Right cardiac atrium (tissue), 5 donors: ENCODE measurements around the gene MYH10. TPM values are rescaled to one million over a fixed set of nuclear protein-coding genes. Genes with fewer than 3 reads are reported as not detected.
"Not testable (repeated sequence)": the region's sequence is repeated elsewhere in the genome, so short reads cannot be mapped to it uniquely, and the experiment has no call there.

Experiments
- ATAC-seq, 2 donors: fragments of 200-7000 bp; cut with Tn5 transposase; one replicate each; pipeline versions ENCODE4 v1.8.0 to v1.9.1; 2020; ENCODE audit warnings: moderate library complexity in 2 of 2, mild to moderate bottlenecking in 1 of 2
- DNase-seq, 3 donors: peaks; one replicate each; pipeline ENCODE4 v3.0.0-alpha.2; 2020
- H3K27ac ChIP-seq: one replicate; pipeline ENCODE4 v1.5.1; 2013; ENCODE audit warnings: mild to moderate bottlenecking, low read length, control low read depth, moderate library complexity
- H3K27me3 ChIP-seq: one replicate; pipeline ENCODE4 v1.6.1; 2013; ENCODE audit not compliant: control insufficient read depth, insufficient read depth
- H3K4me1 ChIP-seq: one replicate; pipeline ENCODE4 v1.6.1; 2013; ENCODE audit warnings: low read length; ENCODE audit not compliant: control insufficient read depth, insufficient read depth
- H3K4me3 ChIP-seq: one replicate; pipeline ENCODE4 v1.5.1; 2013; ENCODE audit warnings: low read length, control low read depth
- H3K9me3 ChIP-seq: one replicate; pipeline ENCODE4 v1.6.1; 2013; ENCODE audit warnings: low read length; ENCODE audit not compliant: control insufficient read depth
- WGBS: extraction: QIAGEN DNeasy Blood & Tissue Kit; methylation state at CpG from one replicate; pipeline ENCODE4 v1.1.7; 2013; 5-methylcytosine and 5-hydroxymethylcytosine counted together
- intact Hi-C, 4 donors: fragments of 100-400 bp; cut with DNase I; formaldehyde crosslinking; loops; one replicate each; pipeline versions ENCODE4 v1.11.0 to v1.14.0; 2022 to 2023
- polyA plus RNA-seq: library from polyadenylated mRNA; stranded (reverse); fragments of 200-250 nt; gene quantifications from one replicate; pipeline ENCODE4 v1.2.3, GENCODE V29; 2013
- total RNA-seq, 4 donors: library from RNA; stranded (reverse); fragmentation: NEBNext Ultra II Directional; extraction: Animal tissue kit (Norgen Biotek cat#: 25700); gene quantifications; one replicate each; pipeline ENCODE4 v1.2.1, GENCODE V29; 2021
- donor health status: healthy with polysubstance abuse.
- donor health status: DM: no; HTN: yes; CAD: no.
- donor health status: DM: no; HTN: no; CAD: no.
- donor health status: DM: no; HTN: yes; CAD: no; lungs with severe emphysema.
- donor health status: DM: yes; HTN: yes; CAD: no.

Gene MYH10
- total and polyA plus RNA-seq, 5 donors = 21.8 to 75.2 (median 58.4) TPM

DNA sequence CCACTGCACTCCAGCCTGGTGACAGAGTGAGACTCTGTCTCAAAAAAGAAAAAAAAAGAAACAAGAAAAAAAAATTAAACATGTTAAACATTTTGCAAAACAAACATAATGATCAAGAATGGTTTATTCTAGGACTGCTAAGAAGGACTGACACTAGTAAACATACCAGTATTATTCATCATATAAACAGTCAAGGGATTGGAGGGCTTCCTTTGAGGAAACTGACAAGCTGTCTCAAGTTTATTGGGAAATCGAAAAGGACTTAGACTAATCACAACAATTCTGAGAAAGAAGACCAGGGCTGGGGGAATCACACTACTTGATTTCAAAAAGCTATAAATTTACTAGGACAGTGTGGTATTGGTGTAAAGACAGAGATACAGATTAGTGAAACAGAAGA lies 75.5 kb downstream of the MYH10 start:
- Histone ChIP-seq H3K4me1 (peaks cover 3% of the 10 kb centered on the region), H3K27ac (no peak overlapping the region), H3K27me3 (no peaks in the 10 kb centered on the region), H3K4me3 (no peak overlapping the region), H3K9me3 (no peaks in the 10 kb centered on the region)
- 81% methylated on average over 1 of the region's 1 CpG for WGBS
- no peak for DNase-seq
- intact Hi-C loops = no loop called here
- no peak for ATAC-seq

DNA sequence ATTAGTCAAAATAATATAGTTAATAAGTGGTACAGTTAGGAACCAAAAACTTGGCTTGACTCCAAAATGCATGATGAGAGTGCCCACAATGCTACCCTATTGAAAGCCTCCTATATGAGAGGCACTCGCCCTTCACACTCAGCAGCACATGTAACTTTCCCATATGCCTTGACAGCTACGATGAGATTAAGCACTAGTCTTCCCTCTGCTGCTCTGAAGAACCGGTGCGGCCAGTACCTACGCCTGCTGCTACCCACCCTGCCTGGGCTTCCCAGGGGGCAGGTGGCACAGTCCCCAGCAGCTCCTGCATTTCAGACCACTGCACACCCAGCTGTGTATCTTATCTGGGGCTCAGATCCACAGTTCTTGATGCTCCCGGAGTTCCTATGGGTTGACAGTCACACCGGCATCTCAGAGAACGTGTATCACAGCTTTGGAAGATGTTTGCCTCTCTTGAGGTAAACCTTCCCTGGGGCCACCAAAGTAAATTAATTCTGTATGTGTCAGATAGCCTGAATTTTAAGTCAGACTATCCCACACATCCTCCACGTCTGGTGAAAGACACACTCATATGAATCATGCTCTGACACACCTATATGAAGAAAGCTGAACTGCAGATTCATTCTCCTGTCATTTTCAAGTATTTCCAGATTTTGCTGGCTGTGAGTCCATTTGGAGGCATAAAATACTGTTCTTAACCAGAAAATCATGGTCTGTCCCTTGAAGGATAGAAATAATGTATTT lies 77.8 kb downstream of the MYH10 start:
- 86% methylated on average over 9 of the region's 9 CpGs for WGBS
- DNase-seq (no peak), ATAC-seq (no peak)
- no peaks in the 10 kb centered on the region for H3K9me3 ChIP-seq
- peaks cover 3% of the 10 kb centered on the region for H3K4me1 ChIP-seq
- intact Hi-C loops = no loop called here
- no peaks in the 10 kb centered on the region for H3K27me3 ChIP-seq
- H3K27ac ChIP-seq = no peak overlapping the region
- H3K4me3 ChIP-seq = no peak overlapping the region

DNA sequence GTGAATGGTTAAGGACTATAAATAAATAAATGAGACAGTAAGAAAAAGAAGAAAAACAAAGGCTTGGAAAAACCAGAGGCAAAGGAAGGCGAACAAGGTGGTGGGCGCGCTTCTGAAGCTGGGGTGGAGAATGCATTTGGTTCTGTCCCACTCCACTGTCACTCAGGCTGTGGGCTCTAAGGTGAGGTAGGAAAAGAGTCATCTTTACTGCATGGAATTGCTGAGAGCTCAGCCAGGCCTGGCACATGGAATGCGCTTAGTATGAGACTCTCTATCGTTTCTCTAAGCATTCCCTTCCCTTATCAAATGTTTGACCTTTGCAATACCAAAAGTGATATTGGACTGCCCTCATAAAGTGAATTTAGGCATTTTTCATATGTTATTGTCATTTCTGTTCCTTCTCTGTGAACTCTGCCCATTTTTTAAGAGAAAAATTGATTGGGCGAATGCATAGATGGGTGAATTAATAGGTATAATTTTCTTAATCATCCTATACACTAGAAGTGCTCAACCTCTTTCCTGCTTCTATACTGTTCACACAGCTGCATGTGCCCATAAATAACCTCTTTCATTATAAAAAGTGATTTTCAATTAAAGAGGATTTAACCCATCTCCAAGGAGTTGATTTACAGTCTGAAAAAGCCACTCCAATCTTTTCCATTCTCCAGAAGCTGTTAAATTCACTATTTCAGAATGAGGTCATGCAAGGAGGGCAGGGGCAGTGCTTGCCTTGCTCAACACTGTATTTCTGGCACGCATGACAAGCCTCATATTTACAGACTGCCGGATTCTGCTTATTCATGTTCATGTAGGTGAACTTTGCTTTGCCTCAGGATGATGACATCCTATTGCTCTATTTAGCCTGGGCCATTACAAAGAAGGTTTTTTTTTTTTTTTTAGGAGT lies 87.7 kb downstream of the MYH10 start:
- WGBS = 76% methylated on average over 8 of the region's 8 CpGs
- intact Hi-C loops = no loop called here
- H3K27me3 ChIP-seq = no peaks in the 10 kb centered on the region
- H3K4me3 ChIP-seq = no peak overlapping the region
- DNase-seq = peak in 2 of 3 donors; percentile 35 to 44
- peaks cover 2% of the 10 kb centered on the region for H3K4me1 ChIP-seq
- H3K9me3 ChIP-seq = no peaks in the 10 kb centered on the region
- H3K27ac ChIP-seq = no peak overlapping the region
- ATAC-seq = peak; percentile 77 to 86

DNA sequence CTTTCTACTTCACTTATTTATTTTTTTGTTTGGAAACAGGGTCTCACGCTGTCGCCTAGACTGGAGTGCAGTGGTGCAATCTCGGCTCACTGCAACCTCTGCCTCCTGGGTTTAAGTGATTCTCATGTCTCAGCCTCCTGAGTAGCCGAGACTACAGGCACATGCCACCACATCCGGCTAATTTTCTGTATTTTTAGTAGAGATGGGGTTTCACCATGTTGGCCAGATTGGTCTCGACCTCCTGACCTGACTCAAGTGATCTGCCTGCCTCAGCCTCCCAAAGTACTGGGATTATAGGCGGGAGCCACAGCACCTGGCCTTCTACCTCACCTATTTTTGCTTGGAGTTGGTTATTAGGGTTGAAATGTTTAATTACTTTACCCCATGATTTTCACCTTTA lies 90.5 kb downstream of the MYH10 start:
- H3K9me3 ChIP-seq, intact Hi-C loops, H3K4me3 ChIP-seq, DNase-seq, H3K27ac ChIP-seq, H3K4me1 ChIP-seq, ATAC-seq, H3K27me3 ChIP-seq: not testable (repeated sequence)
- WGBS = 97% methylated on average over 7 of the region's 7 CpGs

DNA sequence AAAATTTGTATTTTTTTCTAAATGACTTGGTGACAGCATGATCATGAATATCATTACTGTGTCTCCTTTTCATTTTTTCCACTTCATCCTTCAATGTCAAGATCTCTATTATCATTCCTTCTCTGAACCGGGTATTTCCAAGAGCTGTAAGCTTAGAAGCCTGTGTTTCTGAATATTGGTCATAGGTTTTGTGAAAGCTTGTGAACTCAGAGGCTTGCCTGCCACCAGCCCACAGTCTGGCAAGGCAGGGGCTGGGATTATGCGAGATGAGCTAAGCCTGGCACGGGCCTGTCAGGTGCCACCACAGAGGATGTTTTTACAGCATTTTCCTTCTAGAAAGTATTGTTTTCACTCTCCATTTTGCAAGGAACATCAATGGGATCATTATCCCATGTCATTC lies 92.8 kb downstream of the MYH10 start:
- Histone ChIP-seq H3K4me3 (no peak overlapping the region), H3K4me1 (no peaks in the 10 kb centered on the region), H3K27ac (no peak overlapping the region), H3K9me3 (no peaks in the 10 kb centered on the region), H3K27me3 (no peaks in the 10 kb centered on the region)
- intact Hi-C loops = no loop called here
- ATAC-seq (no peak), DNase-seq (no peak)
- 70% methylated on average over 3 of the region's 3 CpGs for WGBS

DNA sequence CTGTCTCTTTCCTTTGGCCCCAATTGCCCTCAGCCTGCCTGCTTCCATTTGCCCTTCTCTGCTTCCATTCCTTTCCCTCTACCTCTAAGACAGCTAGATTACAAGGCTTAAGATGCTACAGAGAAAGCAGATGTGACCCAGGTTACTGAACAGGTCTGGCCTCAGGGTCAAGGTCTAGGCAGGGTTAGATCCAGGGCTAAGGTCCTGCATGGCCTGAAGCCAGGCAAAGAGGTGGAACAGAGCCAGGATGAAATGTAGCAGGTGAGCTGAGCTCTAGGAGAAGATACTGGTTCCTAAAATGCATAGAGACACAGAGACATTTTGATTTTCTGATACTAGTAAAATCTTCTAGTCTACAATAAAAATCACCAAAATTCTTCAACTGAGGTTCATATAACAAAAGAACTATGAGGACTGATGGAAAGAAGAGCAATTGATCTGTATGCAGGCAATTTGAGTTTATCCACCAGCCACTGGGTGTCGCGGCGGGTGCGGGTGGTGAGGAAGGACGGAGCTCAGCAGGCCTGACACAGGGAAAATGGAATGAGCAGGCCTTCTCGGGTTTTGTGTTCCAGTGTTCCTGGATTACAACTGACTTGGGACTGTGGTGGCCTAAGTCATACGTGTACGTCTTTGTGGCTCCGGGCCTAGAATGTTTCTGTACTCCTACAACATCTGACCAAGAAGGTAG lies 95.9 kb downstream of the MYH10 start:
- no peak for ATAC-seq
- Histone ChIP-seq H3K27me3 (no peaks in the 10 kb centered on the region), H3K9me3 (no peaks in the 10 kb centered on the region), H3K4me3 (no peak overlapping the region), H3K4me1 (peaks cover 4% of the 10 kb centered on the region), H3K27ac (no peak overlapping the region)
- intact Hi-C loops = no loop called here
- WGBS = 92% methylated on average over 9 of the region's 9 CpGs
- DNase-seq = no peak

DNA sequence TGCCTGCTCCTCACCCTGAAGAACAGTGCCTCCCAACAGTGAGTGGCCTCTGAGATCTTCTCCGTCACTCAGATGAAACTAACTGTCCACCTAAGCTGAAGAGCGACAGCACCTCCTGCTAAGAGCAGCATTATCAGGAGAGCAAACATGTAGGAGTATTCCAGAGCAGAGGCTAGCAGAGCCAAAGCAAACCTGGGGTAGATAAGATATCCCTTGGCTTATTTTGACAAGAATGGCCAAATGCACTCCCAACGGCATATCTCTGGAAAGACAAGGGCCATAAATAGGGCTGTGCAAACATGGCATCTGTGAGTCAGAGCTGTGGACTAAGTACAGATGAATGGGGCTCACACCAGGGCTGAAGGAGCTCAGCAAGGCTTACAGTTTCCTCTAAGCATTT lies 98.5 kb downstream of the MYH10 start:
- no peak overlapping the region for H3K27ac ChIP-seq
- H3K4me3 ChIP-seq = no peak overlapping the region
- 61% methylated on average over 3 of the region's 3 CpGs for WGBS
- no peak for DNase-seq
- H3K27me3 ChIP-seq = no peaks in the 10 kb centered on the region
- ATAC-seq = peak; percentile 87 to 98
- peaks cover 4% of the 10 kb centered on the region for H3K4me1 ChIP-seq
- intact Hi-C loops = no loop called here
- H3K9me3 ChIP-seq = no peaks in the 10 kb centered on the region

DNA sequence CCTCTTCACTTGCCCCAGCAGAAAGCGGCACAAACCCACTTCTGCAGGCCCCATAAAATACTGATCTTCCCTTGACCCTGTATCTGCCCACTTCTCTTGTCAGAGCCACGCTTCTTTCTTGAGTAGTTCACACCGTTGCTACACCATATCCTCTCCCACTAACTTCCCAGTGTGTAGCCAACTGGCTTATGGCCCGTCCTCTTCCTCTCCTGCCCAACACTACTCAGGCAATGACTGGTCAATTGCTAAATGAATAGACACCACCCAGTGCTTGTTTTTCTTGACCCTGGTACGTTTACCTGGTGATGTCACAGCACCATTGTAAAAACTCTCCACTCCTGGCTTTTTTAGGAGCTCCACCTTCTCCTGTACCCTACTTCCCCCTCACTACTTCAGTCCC lies 107.9 kb downstream of the MYH10 start:
- intact Hi-C loops = no loop called here
- peaks cover 4% of the 10 kb centered on the region for H3K4me1 ChIP-seq
- WGBS = 63% methylated on average over 5 of the region's 5 CpGs
- no peak for DNase-seq
- H3K9me3 ChIP-seq = no peaks in the 10 kb centered on the region
- H3K27me3 ChIP-seq = no peaks in the 10 kb centered on the region
- H3K4me3 ChIP-seq = no peak overlapping the region
- peak in 1 of 2 donors; percentile 52 for ATAC-seq
- H3K27ac ChIP-seq = no peak overlapping the region

DNA sequence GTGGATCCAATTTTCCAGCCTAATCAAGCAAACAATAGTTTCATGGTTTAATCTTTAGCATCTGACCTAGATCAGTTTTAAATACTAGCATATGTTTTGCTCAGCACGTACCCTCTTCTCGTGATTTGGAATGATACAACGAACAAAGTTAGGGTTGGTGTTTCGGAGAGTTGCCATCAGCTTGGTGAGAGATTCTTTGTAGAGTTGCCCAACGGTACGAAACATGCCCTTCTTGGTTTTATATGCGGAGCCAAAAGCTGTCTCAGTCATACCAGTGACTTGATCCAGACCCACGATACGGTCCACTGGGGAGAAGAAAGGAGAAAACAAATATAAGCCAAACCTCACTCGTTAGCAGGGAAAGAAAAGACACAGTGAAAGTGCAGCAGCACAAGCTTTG lies 109.5 kb downstream of the MYH10 start:
- intact Hi-C loops = no loop called here
- 91% methylated on average over 10 of the region's 10 CpGs for WGBS
- H3K27ac ChIP-seq = no peak overlapping the region
- H3K4me3 ChIP-seq = no peak overlapping the region
- H3K27me3 ChIP-seq = no peaks in the 10 kb centered on the region
- H3K4me1 ChIP-seq = peaks cover 4% of the 10 kb centered on the region
- DNase-seq (no peak), ATAC-seq (no peak)
- H3K9me3 ChIP-seq = no peaks in the 10 kb centered on the region

DNA sequence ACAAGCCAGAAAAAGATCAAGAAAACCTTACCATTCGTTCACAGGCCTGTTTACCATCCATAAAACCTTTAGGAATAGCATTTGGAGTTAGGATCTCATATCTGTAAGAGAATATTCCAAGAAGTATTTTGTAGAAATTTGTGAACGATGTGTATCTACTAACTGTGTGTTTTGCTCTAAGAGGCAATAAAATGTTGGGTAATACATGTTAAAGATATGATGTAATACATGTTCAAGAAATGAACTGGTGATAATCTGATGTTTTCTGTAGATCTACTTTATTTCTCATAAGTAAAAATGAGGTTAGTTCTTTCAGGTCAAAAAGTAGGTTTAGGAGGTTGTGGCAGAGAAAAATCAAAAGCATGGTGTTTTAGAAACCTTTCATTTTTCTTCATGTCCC lies 111.7 kb downstream of the MYH10 start:
- 90% methylated on average over 2 of the region's 2 CpGs for WGBS
- DNase-seq (no peak), ATAC-seq (no peak)
- H3K27me3 ChIP-seq = no peaks in the 10 kb centered on the region
- no peaks in the 10 kb centered on the region for H3K9me3 ChIP-seq
- intact Hi-C loops = no loop called here
- no peak overlapping the region for H3K4me3 ChIP-seq
- H3K4me1 ChIP-seq = peaks cover 4% of the 10 kb centered on the region
- H3K27ac ChIP-seq = no peak overlapping the region

DNA sequence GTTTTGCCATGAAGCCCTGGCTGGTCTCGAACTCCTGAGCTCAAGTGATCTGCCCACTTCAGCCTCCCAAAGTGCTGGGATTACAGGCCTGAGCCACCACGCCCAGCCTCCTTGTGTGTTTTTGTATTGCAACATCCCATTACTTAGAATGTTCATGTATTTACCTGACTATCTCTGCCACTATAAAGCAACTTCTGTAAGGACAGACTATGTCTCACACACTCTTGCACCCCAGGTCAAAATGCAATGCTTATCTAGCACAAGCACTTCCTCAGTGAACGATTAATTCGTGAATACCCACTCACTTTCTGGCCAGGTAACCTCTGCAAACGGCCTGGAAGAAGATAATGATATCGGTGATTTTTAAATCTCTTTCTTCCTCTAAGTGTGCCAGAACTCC lies 112.2 kb downstream of the MYH10 start:
- DNase-seq (no peak), ATAC-seq (no peak)
- Histone ChIP-seq H3K27me3 (no peaks in the 10 kb centered on the region), H3K4me1 (peaks cover 4% of the 10 kb centered on the region), H3K9me3 (no peaks in the 10 kb centered on the region), H3K4me3 (no peak overlapping the region), H3K27ac (no peak overlapping the region)
- intact Hi-C loops = no loop called here
- WGBS = 89% methylated on average over 6 of the region's 6 CpGs
